Osteoblast (primary cell): Measurements from ENCODE around the gene MTA2. TPM values are rescaled to one million over a fixed set of nuclear protein-coding genes. Genes with fewer than 3 reads are reported as not detected.

ENCODE experiments used
- DNase-seq: peaks from one replicate; pipeline ENCODE4 v3.0.0; 2011; ENCODE audit warnings: low spot score, mixed read lengths; ENCODE audit not compliant: insufficient read length; ENCODE audit errors: missing footprints
- H2AFZ ChIP-seq: 2 replicates; pipeline ENCODE4 v1.6.0; 2011; ENCODE audit warnings: mild to moderate bottlenecking, low read length
- H3K27ac ChIP-seq: 2 replicates; pipeline ENCODE4 v1.5.1; 2011; ENCODE audit warnings: mild to moderate bottlenecking, low read depth, low read length, moderate library complexity
- H3K27me3 ChIP-seq: 2 replicates; pipeline ENCODE4 v1.6.0; 2012; ENCODE audit warnings: mild to moderate bottlenecking, control low read depth, inconsistent platforms, low read length, moderate library complexity; ENCODE audit not compliant: insufficient read depth
- H3K36me3 ChIP-seq: 2 replicates; pipeline ENCODE4 v1.5.1; 2011; ENCODE audit warnings: mild to moderate bottlenecking, low read length, control low read depth, moderate library complexity; ENCODE audit not compliant: insufficient read depth
- H3K4me1 ChIP-seq: 2 replicates; pipeline ENCODE4 v1.5.1; 2011; ENCODE audit warnings: mild to moderate bottlenecking, low read length, control low read depth, moderate library complexity; ENCODE audit not compliant: insufficient read depth
- H3K4me2 ChIP-seq: 2 replicates; pipeline ENCODE4 v1.6.0; 2011; ENCODE audit warnings: mild to moderate bottlenecking, low read length; ENCODE audit not compliant: insufficient read depth
- H3K4me3 ChIP-seq: fragments of 200-600 bp; sonication (generic); 3 replicates; pipeline ENCODE4 v1.5.1; 2012; ENCODE audit warnings: mild to moderate bottlenecking, low read length, inconsistent platforms; ENCODE audit not compliant: insufficient read depth
- H3K79me2 ChIP-seq: 2 replicates; pipeline ENCODE4 v1.6.0; 2012; ENCODE audit warnings: mild to moderate bottlenecking, low read length, control low read depth, inconsistent platforms; ENCODE audit not compliant: insufficient read depth
- H3K9me3 ChIP-seq: 2 replicates; pipeline ENCODE4 v1.5.1; 2011; ENCODE audit warnings: low read depth, low read length, control low read depth
- H4K20me1 ChIP-seq: 2 replicates; pipeline ENCODE4 v1.6.0; 2012; ENCODE audit warnings: mild to moderate bottlenecking, low read length, control low read depth; ENCODE audit not compliant: insufficient read depth
- CTCF ChIP-seq: IDR thresholded peaks from 2 replicates; pipeline ENCODE4 v1.5.1; 2011; ENCODE audit warnings: mild to moderate bottlenecking, low read depth, low read length, moderate library complexity; ENCODE audit errors: extremely low read depth
- total RNA-seq: library from RNA; depleted of rRNA; stranded (reverse); fragments of >200 nt; gene quantifications from 2 replicates; pipeline ENCODE4 v1.2.3, GENCODE V29; 2012

The MTA2 gene
- total RNA-seq, 1 donor, result 102 TPM

GRCh38 chr11:62546244-62546928 is 55.3 kb downstream of the MTA2 start, which contains the start of gene AHNAK:
AHNAK (minus strand) TSS chr11:62546806; CDS start chr11:62536098, 10,708 bp downstream.
- DNase-seq, result peak; percentile 95
- Histone ChIP-seq H2AFZ (peak within 1 kb of the TSS; percentile 70), H3K27me3 (no peaks in the 10 kb centered on the region), H3K79me2 (peaks cover 52% of the 10 kb centered on the region), H3K4me3 (peak within 1 kb of the TSS; percentile 98), H3K9me3 (no peaks in the 10 kb centered on the region), H3K4me2 (peak within 1 kb of the TSS; percentile 93), H3K36me3 (no peaks in the 10 kb centered on the region), H3K27ac (peak within 1 kb of the TSS; percentile 67), H4K20me1 (peaks cover 39% of the 10 kb centered on the region), H3K4me1 (peaks cover 41% of the 10 kb centered on the region)
- TF ChIP-seq CTCF, result no peak

GRCh38 chr11:62545437-62546243 is 56.0 kb downstream of the MTA2 start:
- peak; percentile 7 for TF ChIP-seq CTCF
- DNase-seq, result peak; percentile 99
- Histone ChIP-seq H4K20me1 (peaks cover 47% of the 10 kb centered on the region), H3K4me1 (peaks cover 48% of the 10 kb centered on the region), H3K79me2 (peaks cover 60% of the 10 kb centered on the region), H3K36me3 (no peaks in the 10 kb centered on the region), H3K4me3 (peak overlapping the region; percentile 98), H3K4me2 (peak overlapping the region; percentile 93), H2AFZ (no peak overlapping the region), H3K27ac (peak overlapping the region; percentile 67), H3K27me3 (no peaks in the 10 kb centered on the region), H3K9me3 (no peaks in the 10 kb centered on the region)

- peak overlapping the region; percentile 67 for H3K27ac ChIP-seq
- no peaks in the 10 kb centered on the region for H3K27me3 ChIP-seq
- no peak for TF ChIP-seq CTCF
- peaks cover 55% of the 10 kb centered on the region for H4K20me1 ChIP-seq
- no peaks in the 10 kb centered on the region for H3K9me3 ChIP-seq
- H3K79me2 ChIP-seq, result peaks cover 68% of the 10 kb centered on the region
- H3K4me2 ChIP-seq, result peak overlapping the region; percentile 93
- no peak overlapping the region for H2AFZ ChIP-seq
- H3K4me3 ChIP-seq, result peak overlapping the region; percentile 98
- peak; percentile 73 for DNase-seq
- peaks cover 56% of the 10 kb centered on the region for H3K4me1 ChIP-seq
- no peaks in the 10 kb centered on the region for H3K36me3 ChIP-seq
Measured at GRCh38 chr11:62544581-62545436, 56.9 kb downstream of the MTA2 start.
